ENCODE measurements around the gene TXNL4B.

TXNL4B gene
- total RNA-seq, result 9.2 to 14.1 (median 12.6) reads per million in 3 donors

DNA sequence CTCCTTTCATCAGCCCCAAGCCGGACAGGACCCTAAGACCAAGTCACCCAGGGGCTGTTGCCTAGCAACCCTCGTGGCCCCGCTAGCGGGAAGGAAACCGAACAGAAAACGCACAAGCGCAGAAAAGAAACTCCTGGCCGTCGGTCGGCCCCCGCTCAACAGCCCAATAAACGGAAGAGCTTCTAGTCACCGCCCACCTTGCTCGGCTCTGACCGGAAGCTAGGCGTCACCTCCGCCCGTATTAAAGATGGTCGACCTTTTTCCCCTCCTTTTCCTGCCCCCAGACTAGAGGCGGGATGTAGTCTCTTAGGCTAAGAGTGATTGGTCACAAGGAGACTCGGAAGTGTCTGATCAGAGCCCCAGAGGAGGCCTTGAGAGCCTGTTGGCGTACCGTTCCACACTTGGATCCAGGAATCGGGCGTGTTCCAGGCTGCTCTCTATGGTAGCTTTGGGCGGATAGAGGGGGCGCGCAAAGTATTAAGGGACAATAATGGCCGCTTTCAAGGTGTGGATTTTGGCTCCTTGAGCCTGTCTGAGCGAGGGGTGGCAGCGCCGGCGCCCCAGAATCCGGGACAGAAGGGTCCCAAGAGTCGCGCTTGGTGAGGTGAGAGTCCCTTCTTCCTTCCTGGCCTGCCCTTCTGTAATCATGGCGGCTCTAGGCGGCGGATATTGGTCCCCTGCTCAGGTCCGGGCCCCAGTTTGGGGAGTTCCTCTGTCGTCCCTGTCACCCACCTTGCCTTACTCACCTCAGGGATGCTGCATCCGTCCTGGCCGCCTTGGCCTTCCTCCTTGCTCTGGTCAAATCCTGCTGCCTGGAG lies at the start of gene TXNL4B, which contains the start of gene DHX38:
TSS of gene TXNL4B (minus strand) at position 173 of the 818 bp plus-strand sequence. CDS start 2,871 bp downstream, outside the sequence.
TSS of gene DHX38 (plus strand) at position 400 of the 818 bp plus-strand sequence. CDS start 2,311 bp downstream, outside the sequence.
- no peaks in the 10 kb centered on the region for H3K9me3 ChIP-seq (ENCODE audit: control insufficient read depth, low read length)
- H3K4me1 ChIP-seq (ENCODE audit: control insufficient read depth, insufficient read depth, low read length, poor library complexity, severe bottlenecking), result peaks cover 16% of the 10 kb centered on the region
- H3K4me3 ChIP-seq (ENCODE audit: insufficient read depth, low read depth, low read length, poor library complexity, severe bottlenecking), result peak within 1 kb of the TSS; percentile 76
- H3K27ac ChIP-seq (ENCODE audit: insufficient read depth, low read length, poor library complexity, severe bottlenecking), result peak within 1 kb of the TSS; percentile 94
- H3K36me3 ChIP-seq (ENCODE audit: control insufficient read depth, insufficient read depth, low read length), result peaks cover 40% of the 10 kb centered on the region
- DNase-seq, result peak; percentile 81 to 89 (median 88)
- H3K27me3 ChIP-seq (replicated peaks; ENCODE audit: control insufficient read depth, insufficient read depth, low read length, poor library complexity, severe bottlenecking), result no peaks in the 10 kb centered on the region

DNA sequence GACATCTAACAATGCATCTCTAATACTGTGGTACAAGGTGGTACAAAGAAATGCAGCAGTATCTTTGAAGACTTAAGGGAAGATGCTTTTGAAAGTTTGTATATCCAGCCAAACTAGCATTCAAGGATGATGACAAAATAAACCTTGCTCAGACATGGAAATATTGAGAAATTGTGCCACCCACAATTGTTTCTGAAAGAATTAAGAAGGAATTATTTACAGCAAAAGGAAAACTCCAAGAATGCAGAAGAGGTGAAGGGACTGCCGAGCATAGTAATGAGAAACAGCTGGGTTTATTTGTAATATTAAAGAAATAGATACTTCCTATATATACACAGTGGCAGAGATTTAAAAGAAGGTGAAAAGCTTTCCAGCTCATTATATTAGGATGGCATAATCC lies 49.1 kb upstream of the TXNL4B start:
- DNase-seq, result no peak

DNA sequence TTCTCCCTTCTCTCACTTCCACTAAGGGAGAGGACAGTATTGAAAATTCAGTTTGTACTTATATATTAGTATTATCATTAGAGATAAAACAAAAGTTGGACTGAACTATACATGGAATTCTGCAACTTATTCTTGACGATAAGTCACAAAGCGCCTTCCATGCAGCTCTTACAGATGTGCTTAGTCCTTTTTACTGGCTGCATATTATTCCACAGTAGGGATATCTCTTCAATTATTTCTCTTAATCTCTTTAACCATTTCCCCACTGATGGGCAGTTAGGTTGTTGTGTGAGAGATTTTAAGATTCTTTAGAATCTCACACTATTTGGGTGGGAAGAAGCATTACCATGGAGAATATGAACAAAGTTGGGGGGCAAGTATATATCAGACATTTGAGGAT lies 46.5 kb upstream of the TXNL4B start:
- DNase-seq, result no peak
- H3K36me3 ChIP-seq (ENCODE audit: control insufficient read depth, insufficient read depth, low read length), result no peaks in the 10 kb centered on the region
- H3K4me1 ChIP-seq (ENCODE audit: control insufficient read depth, insufficient read depth, low read length, poor library complexity, severe bottlenecking), result no peaks in the 10 kb centered on the region
- no peaks in the 10 kb centered on the region for H3K9me3 ChIP-seq (ENCODE audit: control insufficient read depth, low read length)
- no peak overlapping the region for H3K4me3 ChIP-seq (ENCODE audit: insufficient read depth, low read depth, low read length, poor library complexity, severe bottlenecking)
- peaks cover 3% of the 10 kb centered on the region for H3K27me3 ChIP-seq (replicated peaks; ENCODE audit: control insufficient read depth, insufficient read depth, low read length, poor library complexity, severe bottlenecking)
- no peak overlapping the region for H3K27ac ChIP-seq (ENCODE audit: insufficient read depth, low read length, poor library complexity, severe bottlenecking)

More for the DNA sequence above, 49.1 kb upstream of the TXNL4B start:
- Histone ChIP-seq H3K27me3 (replicated peaks; ENCODE audit: control insufficient read depth, insufficient read depth, low read length, poor library complexity, severe bottlenecking) (peaks cover 3% of the 10 kb centered on the region), H3K4me1 (ENCODE audit: control insufficient read depth, insufficient read depth, low read length, poor library complexity, severe bottlenecking) (no peaks in the 10 kb centered on the region), H3K4me3 (ENCODE audit: insufficient read depth, low read depth, low read length, poor library complexity, severe bottlenecking) (no peak overlapping the region), H3K9me3 (ENCODE audit: control insufficient read depth, low read length) (no peaks in the 10 kb centered on the region), H3K27ac (ENCODE audit: insufficient read depth, low read length, poor library complexity, severe bottlenecking) (no peak overlapping the region), H3K36me3 (ENCODE audit: control insufficient read depth, insufficient read depth, low read length) (no peaks in the 10 kb centered on the region)

DNA sequence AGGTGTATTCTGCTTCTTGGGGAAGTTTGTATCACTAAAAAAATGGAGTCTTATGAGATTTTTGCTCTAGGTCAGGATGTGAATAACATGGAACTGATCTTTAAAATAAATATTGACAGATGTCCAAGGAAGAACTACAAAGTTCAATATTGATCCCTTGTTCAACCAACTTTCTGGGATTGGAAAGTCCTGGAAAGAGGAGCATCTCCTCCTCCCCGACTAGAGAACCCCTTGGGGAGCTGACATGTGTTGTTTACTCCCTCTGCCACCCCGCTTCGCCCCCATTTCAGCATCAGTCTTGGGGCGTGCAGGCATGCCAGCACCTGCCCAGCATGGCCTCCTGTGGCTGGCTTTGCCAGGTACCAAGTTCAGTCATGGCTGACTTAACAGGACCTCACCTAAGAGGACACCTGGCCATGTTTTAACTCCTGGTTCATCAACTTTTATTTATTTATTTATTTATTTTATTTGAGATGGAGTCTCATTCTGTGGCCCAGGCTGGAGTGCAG lies 44.7 kb upstream of the TXNL4B start:
- no peak for DNase-seq
- H3K4me3 ChIP-seq (ENCODE audit: insufficient read depth, low read depth, low read length, poor library complexity, severe bottlenecking), result no peak overlapping the region
- no peak overlapping the region for H3K27ac ChIP-seq (ENCODE audit: insufficient read depth, low read length, poor library complexity, severe bottlenecking)
- H3K9me3 ChIP-seq (ENCODE audit: control insufficient read depth, low read length), result no peaks in the 10 kb centered on the region
- H3K4me1 ChIP-seq (ENCODE audit: control insufficient read depth, insufficient read depth, low read length, poor library complexity, severe bottlenecking), result no peaks in the 10 kb centered on the region
- no peaks in the 10 kb centered on the region for H3K36me3 ChIP-seq (ENCODE audit: control insufficient read depth, insufficient read depth, low read length)
- H3K27me3 ChIP-seq (replicated peaks; ENCODE audit: control insufficient read depth, insufficient read depth, low read length, poor library complexity, severe bottlenecking), result peaks cover 3% of the 10 kb centered on the region

DNA sequence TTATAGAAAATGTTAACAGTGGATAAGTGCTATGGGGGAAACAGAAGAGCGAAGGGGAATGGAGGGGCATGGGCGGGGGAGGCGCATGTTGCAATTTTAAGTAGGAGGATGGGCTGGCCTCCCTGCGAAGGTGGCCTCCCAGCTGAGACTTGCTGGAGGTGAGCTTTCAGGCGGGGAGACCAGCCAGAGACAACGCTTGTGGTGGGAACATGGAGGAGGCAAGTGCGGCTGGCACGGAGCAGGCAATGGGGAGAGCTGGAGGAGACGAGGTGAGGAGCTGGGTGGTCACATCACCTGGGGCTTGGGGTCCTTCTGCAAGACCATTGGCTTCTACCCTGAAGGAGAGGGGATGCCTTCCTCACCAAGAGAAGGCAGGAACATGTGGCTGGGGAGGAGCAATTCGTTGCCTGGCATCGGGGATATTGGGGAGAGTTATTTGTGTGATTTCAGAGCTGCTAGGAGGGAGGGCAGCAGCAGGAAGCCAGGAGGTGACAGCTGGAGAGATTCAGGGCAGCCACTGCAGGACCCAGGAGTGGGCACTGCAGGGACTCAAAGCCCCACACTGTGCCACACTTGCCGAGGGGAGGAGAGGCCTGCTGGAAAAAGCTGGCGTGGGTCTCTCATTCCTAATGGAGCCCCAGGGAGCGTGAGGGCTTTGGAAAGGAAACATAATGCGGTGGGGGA lies 44.1 kb upstream of the TXNL4B start:
- no peak for DNase-seq
- Histone ChIP-seq H3K36me3 (ENCODE audit: control insufficient read depth, insufficient read depth, low read length) (no peaks in the 10 kb centered on the region), H3K27me3 (replicated peaks; ENCODE audit: control insufficient read depth, insufficient read depth, low read length, poor library complexity, severe bottlenecking) (peaks cover 3% of the 10 kb centered on the region), H3K4me3 (ENCODE audit: insufficient read depth, low read depth, low read length, poor library complexity, severe bottlenecking) (no peak overlapping the region), H3K27ac (ENCODE audit: insufficient read depth, low read length, poor library complexity, severe bottlenecking) (no peak overlapping the region), H3K4me1 (ENCODE audit: control insufficient read depth, insufficient read depth, low read length, poor library complexity, severe bottlenecking) (no peaks in the 10 kb centered on the region), H3K9me3 (ENCODE audit: control insufficient read depth, low read length) (no peaks in the 10 kb centered on the region)

DNA sequence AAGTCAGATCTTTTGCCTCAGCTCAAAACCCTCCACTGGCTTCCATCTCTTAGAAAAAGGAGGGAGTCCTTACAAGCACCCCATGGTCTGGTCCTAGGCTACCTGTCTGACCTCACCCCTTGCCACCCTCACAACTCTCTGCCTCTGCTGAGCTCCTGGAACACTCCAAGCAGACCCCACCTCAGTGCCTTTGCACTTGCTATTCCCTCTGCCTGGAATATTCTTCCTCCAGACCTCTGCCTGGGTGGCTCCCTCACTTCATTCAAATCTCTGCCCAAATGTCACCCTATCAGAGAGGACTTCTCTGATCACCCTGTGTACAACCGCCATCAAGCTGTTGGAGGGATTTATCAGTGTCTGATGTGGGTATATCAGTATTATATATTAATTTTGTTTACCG lies 41.1 kb upstream of the TXNL4B start:
- no peaks in the 10 kb centered on the region for H3K27me3 ChIP-seq (replicated peaks; ENCODE audit: control insufficient read depth, insufficient read depth, low read length, poor library complexity, severe bottlenecking)
- H3K4me3 ChIP-seq (ENCODE audit: insufficient read depth, low read depth, low read length, poor library complexity, severe bottlenecking), result no peak overlapping the region
- DNase-seq, result no peak
- H3K27ac ChIP-seq (ENCODE audit: insufficient read depth, low read length, poor library complexity, severe bottlenecking), result no peak overlapping the region
- H3K9me3 ChIP-seq (ENCODE audit: control insufficient read depth, low read length), result no peaks in the 10 kb centered on the region
- H3K36me3 ChIP-seq (ENCODE audit: control insufficient read depth, insufficient read depth, low read length), result no peaks in the 10 kb centered on the region
- H3K4me1 ChIP-seq (ENCODE audit: control insufficient read depth, insufficient read depth, low read length, poor library complexity, severe bottlenecking), result no peaks in the 10 kb centered on the region

DNA sequence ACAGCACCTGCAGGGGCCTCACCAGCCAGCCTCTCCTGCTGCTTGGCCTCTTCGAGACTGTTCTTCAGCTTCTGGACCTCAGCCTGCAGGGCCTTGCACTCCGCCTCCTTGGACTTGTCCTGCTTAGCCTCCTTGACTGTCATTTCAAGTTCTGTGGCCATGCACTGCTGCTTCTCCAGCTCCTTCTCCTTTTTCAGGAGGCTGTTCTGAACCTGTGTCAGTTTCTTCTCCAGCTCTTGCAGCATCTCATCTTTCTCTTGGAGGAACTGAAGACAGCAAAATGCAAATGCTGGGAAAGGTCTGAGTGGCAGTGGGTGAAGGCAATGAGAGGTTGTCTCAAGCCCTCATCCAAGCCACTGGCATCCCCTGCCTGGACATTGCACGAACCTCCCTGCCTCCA lies 39.3 kb upstream of the TXNL4B start:
- H3K9me3 ChIP-seq (ENCODE audit: control insufficient read depth, low read length), result no peaks in the 10 kb centered on the region
- no peaks in the 10 kb centered on the region for H3K36me3 ChIP-seq (ENCODE audit: control insufficient read depth, insufficient read depth, low read length)
- H3K4me1 ChIP-seq (ENCODE audit: control insufficient read depth, insufficient read depth, low read length, poor library complexity, severe bottlenecking), result no peaks in the 10 kb centered on the region
- no peak overlapping the region for H3K4me3 ChIP-seq (ENCODE audit: insufficient read depth, low read depth, low read length, poor library complexity, severe bottlenecking)
- no peaks in the 10 kb centered on the region for H3K27me3 ChIP-seq (replicated peaks; ENCODE audit: control insufficient read depth, insufficient read depth, low read length, poor library complexity, severe bottlenecking)
- DNase-seq, result no peak
- no peak overlapping the region for H3K27ac ChIP-seq (ENCODE audit: insufficient read depth, low read length, poor library complexity, severe bottlenecking)

DNA sequence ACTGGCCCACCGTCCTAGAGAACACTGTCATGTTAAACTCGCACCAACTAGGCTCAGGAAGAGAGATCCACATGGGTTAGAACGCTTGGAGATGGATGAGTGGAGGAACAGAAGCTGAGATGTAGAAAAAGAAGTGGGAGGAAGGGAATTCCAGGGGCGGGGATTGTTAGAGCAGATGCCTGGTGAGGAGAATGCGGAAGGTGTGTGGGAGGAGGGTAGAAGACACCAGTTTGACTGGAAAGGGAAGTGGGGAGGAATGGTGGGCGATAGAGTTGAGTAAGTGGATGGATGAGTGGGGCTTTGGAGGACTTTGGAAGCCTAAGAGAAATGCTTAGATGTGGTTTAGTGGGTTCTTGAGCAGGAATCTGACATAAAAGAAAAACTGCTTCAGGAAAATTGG lies 37.6 kb upstream of the TXNL4B start:
- DNase-seq, result no peak
- H3K36me3 ChIP-seq (ENCODE audit: control insufficient read depth, insufficient read depth, low read length), result no peaks in the 10 kb centered on the region
- H3K27ac ChIP-seq (ENCODE audit: insufficient read depth, low read length, poor library complexity, severe bottlenecking), result no peak overlapping the region
- no peaks in the 10 kb centered on the region for H3K27me3 ChIP-seq (replicated peaks; ENCODE audit: control insufficient read depth, insufficient read depth, low read length, poor library complexity, severe bottlenecking)
- no peaks in the 10 kb centered on the region for H3K4me1 ChIP-seq (ENCODE audit: control insufficient read depth, insufficient read depth, low read length, poor library complexity, severe bottlenecking)
- H3K4me3 ChIP-seq (ENCODE audit: insufficient read depth, low read depth, low read length, poor library complexity, severe bottlenecking), result no peak overlapping the region
- H3K9me3 ChIP-seq (ENCODE audit: control insufficient read depth, low read length), result no peaks in the 10 kb centered on the region

DNA sequence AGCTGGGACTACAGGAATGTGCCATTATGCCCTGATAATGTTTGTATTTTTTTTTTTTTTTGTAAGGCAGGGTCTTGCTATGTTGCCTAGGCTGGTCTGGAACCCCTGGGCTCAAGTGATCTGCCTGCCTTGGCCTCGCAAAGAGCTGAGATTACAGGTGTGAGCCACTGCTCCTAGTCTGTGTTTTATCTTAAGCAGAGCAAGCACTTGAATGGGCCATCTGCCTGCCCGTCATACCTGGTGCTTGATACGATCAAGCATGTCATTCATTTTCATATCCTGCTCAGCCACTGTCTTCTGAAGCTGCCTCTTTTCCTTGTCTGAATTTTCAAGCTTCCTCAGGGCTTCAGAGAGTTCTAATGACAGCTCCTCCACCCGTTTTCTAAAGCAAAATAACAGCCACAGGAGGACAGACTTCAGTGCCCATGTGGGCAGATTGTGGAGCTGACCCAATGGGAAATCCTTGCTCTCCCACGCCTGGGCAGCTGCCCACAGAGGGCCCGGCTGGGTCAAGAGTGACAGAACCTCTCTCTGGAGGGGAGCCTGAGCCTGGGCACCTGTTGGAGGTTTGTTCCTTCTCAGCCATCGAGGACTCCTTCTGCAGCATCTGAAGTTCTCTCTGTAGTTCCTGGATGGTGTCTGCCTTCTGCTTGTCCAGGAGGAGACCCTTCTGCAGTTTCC lies 36.7 kb upstream of the TXNL4B start:
- Histone ChIP-seq H3K9me3 (ENCODE audit: control insufficient read depth, low read length) (no peaks in the 10 kb centered on the region), H3K27me3 (replicated peaks; ENCODE audit: control insufficient read depth, insufficient read depth, low read length, poor library complexity, severe bottlenecking) (no peaks in the 10 kb centered on the region), H3K27ac (ENCODE audit: insufficient read depth, low read length, poor library complexity, severe bottlenecking) (no peak overlapping the region), H3K4me1 (ENCODE audit: control insufficient read depth, insufficient read depth, low read length, poor library complexity, severe bottlenecking) (no peaks in the 10 kb centered on the region), H3K4me3 (ENCODE audit: insufficient read depth, low read depth, low read length, poor library complexity, severe bottlenecking) (no peak overlapping the region), H3K36me3 (ENCODE audit: control insufficient read depth, insufficient read depth, low read length) (no peaks in the 10 kb centered on the region)
- no peak for DNase-seq

All from effector memory CD4-positive, alpha-beta T cell (primary cell).